ENCODE results near the gene TRPT1. TPM values are rescaled to one million over a fixed set of nuclear protein-coding genes. Genes with fewer than 3 reads are reported as not detected.
A peak's percentile ranks its signal among the peaks of the same experiment; 100 is the strongest.

TRPT1 gene
- total and polyA plus RNA-seq, 5 donors from 2014 or later: 14.6 to 37.0 (median 33.6) TPM

DNA sequence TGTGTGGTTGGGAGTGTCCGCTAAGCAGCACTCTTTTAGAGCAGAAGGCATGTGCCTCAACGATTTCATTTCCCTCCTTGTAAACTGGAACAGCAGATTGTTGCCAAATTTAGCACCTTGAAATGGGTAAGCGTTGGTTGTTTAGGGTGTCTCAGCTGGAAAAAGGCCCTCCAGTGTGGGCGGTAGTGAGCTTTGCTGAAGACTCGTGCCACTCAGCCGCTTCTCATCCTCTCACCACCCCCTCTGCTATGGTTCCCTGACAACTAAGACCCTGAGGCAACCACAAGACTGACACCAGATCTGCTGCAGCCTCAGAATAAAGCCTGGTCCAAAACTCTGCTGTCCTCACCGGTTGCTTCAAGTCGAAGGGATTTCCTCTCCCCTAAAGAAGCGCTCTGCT lies 29.4 kb downstream of the TRPT1 start:
- H3K36me3 Mint-ChIP-seq: peaks cover 41% of the 10 kb centered on the region
- H3K9me3 ChIP-seq (ENCODE audit: control insufficient read depth in 2 of 2, low read length in 2 of 2): no peaks in the 10 kb centered on the region

DNA sequence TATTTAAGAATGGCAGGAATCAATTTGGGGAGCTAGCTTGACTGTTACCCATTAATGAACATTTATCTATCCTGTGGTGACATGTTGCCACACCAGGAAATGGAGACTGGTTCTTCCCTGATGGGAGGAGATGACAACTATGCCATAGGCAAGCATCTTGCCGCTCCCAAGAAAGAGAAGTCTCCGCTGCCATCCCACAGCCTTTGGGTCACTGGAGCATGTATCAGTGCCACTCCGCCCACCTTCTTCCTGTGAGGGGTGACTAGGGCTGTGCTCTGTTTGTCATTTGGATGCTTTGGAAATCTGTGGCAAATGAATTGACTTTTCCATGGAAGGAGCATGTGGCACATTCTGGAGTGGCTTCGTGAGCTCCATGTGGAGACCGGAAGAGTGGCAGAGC lies 33.6 kb downstream of the TRPT1 start:
- H3K4me1 ChIP-seq (ENCODE audit: control insufficient read depth, insufficient read depth, low read length, poor library complexity, severe bottlenecking): peaks cover 18% of the 10 kb centered on the region
- Mint-ChIP-seq H3K4me3 (peak overlapping the region in 1 of 4 donors; percentile 38), H3K27ac (peak overlapping the region in 1 of 3 donors; percentile 75), H3K4me1 (peaks cover 0 to 35% (median 13%) of the 10 kb centered on the region in 4 donors), H3K27me3 (no peaks in the 10 kb centered on the region), H3K36me3 (peaks cover 28% of the 10 kb centered on the region), H3K9me3 (no peaks in the 10 kb centered on the region)
- no peaks in the 10 kb centered on the region for H3K27me3 ChIP-seq (ENCODE audit: control insufficient read depth, insufficient read depth, low read length)
- DNase-seq (no peak), ATAC-seq (ENCODE audit: low read depth in 2 of 2) (no peak)
- H3K9me3 ChIP-seq (ENCODE audit: control insufficient read depth in 2 of 2, low read length in 2 of 2): no peaks in the 10 kb centered on the region
- H3K4me3 ChIP-seq (ENCODE audit: low read depth, low read length): no peak overlapping the region
- peaks cover 56% of the 10 kb centered on the region for H3K36me3 ChIP-seq (ENCODE audit: control insufficient read depth, insufficient read depth, low read length)
- no peak overlapping the region for H3K27ac ChIP-seq (ENCODE audit: insufficient read depth, low read length, poor library complexity, severe bottlenecking)

More for the DNA sequence above, 29.4 kb downstream of the TRPT1 start:
- DNase-seq (no peak), ATAC-seq (ENCODE audit: low read depth in 2 of 2) (no peak)
- no peak overlapping the region for H3K4me3 ChIP-seq (ENCODE audit: low read depth, low read length)
- H3K27ac Mint-ChIP-seq: peak overlapping the region in 2 of 3 donors; percentile 36 to 44
- no peaks in the 10 kb centered on the region for H3K9me3 Mint-ChIP-seq
- no peak overlapping the region for H3K4me3 Mint-ChIP-seq
- H3K36me3 ChIP-seq (ENCODE audit: control insufficient read depth, insufficient read depth, low read length): peaks cover 83% of the 10 kb centered on the region
- H3K27me3 ChIP-seq (ENCODE audit: control insufficient read depth, insufficient read depth, low read length): no peaks in the 10 kb centered on the region
- no peaks in the 10 kb centered on the region for H3K27me3 Mint-ChIP-seq
- no peak overlapping the region for H3K27ac ChIP-seq (ENCODE audit: insufficient read depth, low read length, poor library complexity, severe bottlenecking)
- peaks cover 0 to 11% (median 8%) of the 10 kb centered on the region in 4 donors for H3K4me1 Mint-ChIP-seq
- H3K4me1 ChIP-seq (ENCODE audit: control insufficient read depth, insufficient read depth, low read length, poor library complexity, severe bottlenecking): no peaks in the 10 kb centered on the region

DNA sequence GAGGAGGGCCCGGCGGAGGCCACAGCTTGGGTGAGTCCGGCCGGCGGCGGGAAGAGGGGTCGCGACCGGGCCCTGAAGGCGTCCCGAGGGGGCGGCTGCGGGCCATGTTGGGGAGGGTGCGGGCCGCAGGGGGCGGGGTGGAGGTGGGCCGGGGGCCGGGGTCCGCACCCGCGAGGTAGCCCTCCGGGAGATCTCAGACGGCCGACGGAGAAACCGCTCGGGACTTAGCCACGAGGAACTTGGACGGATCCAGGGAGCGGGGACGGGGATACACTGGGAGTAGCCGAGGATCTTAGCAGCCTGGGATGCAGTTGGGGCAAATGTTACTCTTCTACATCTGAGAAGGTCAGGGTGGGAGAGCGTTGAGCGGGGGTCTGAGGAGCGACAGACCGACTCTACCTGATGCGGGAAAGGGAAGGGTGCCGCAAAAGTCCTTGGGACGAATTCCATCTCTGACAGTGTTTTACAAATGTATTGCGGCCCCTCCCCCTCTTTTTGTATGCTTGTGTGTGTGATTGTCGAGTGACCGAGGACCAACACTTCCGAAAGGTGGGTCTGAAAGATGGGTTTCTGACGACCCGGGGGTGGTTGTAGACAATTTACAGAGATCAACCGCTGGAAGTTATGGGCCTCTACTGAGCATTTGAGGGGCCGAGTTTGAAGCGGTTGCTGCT lies 39.4 kb downstream of the TRPT1 start:
- Histone ChIP-seq H3K4me1 (ENCODE audit: control insufficient read depth, insufficient read depth, low read length, poor library complexity, severe bottlenecking) (peaks cover 31% of the 10 kb centered on the region), H3K27me3 (ENCODE audit: control insufficient read depth, insufficient read depth, low read length) (no peaks in the 10 kb centered on the region), H3K4me3 (ENCODE audit: low read depth, low read length) (no peak overlapping the region), H3K27ac (ENCODE audit: insufficient read depth, low read length, poor library complexity, severe bottlenecking) (no peak overlapping the region), H3K9me3 (ENCODE audit: control insufficient read depth in 2 of 2, low read length in 2 of 2) (no peaks in the 10 kb centered on the region), H3K36me3 (ENCODE audit: control insufficient read depth, insufficient read depth, low read length) (peaks cover 6% of the 10 kb centered on the region)
- Mint-ChIP-seq H3K4me1 (peaks cover 0 to 50% (median 15%) of the 10 kb centered on the region in 4 donors), H3K9me3 (no peaks in the 10 kb centered on the region), H3K27me3 (no peaks in the 10 kb centered on the region), H3K27ac (peak overlapping the region in 1 of 3 donors; percentile 89), H3K36me3 (no peaks in the 10 kb centered on the region), H3K4me3 (no peak overlapping the region)
- DNase-seq: peak in 2 of 3 donors; percentile 35 to 79
- no peak for ATAC-seq (ENCODE audit: low read depth in 2 of 2)

DNA sequence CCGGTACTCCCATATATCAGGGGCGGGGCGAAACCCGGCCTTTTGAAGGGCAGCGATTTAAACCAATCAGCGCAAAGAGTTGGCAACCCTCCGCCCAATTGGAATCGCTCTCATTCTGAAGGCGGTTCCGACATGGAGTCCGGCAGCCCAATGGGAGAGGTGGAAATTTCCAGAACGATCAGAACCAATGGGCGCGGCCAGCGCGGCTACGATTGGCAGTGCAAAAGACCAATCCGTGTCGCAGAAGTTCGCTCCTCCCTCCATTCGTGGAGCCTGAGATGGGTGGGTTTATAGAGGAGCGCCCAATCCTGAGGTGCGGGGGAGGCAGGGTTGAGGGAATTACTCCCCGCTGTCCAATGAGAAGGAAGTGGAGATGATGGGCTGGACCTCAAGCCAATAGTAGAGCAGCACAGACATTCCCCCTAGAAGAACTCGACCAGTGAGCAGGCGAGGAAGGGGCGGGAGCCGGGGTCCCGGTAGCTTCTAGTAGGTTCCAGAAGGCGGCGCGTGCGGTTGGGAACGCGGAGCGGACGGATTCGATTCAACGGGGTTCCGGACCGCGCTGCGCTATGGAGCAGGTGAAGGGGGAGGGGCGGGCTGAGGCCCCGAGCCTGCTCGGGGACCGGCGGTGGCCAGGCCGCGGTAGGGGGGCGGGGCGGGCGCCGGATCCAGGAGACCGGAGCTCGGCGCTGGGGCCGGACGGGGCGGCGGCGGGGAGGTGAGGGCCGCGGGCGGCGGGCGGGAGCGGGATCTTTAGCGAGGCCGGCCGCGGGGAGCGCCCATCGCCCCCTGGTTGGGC lies 40.1 kb downstream of the TRPT1 start, which contains the start of gene STIP1:
Gene STIP1 (plus strand): TSS at position 479 of the 799 bp plus-strand sequence. CDS start 91 bp downstream, at position 570.
- Mint-ChIP-seq H3K4me3 (peak within 1 kb of the TSS; percentile 91 to 99 (median 96)), H3K4me1 (peaks cover 0 to 53% (median 16%) of the 10 kb centered on the region in 4 donors), H3K9me3 (no peaks in the 10 kb centered on the region), H3K27me3 (no peaks in the 10 kb centered on the region), H3K27ac (peak within 1 kb of the TSS; percentile 89 to 100 (median 98)), H3K36me3 (no peaks in the 10 kb centered on the region)
- DNase-seq (peak; percentile 98 to 100 (median 99)), ATAC-seq (ENCODE audit: low read depth in 2 of 2) (peak; percentile 87 to 91)
- peak within 1 kb of the TSS; percentile 66 for H3K4me3 ChIP-seq (ENCODE audit: low read depth, low read length)
- H3K27ac ChIP-seq (ENCODE audit: insufficient read depth, low read length, poor library complexity, severe bottlenecking): peak within 1 kb of the TSS; percentile 79
- H3K4me1 ChIP-seq (ENCODE audit: control insufficient read depth, insufficient read depth, low read length, poor library complexity, severe bottlenecking): peaks cover 37% of the 10 kb centered on the region
- H3K27me3 ChIP-seq (ENCODE audit: control insufficient read depth, insufficient read depth, low read length): no peaks in the 10 kb centered on the region
- peaks cover 6% of the 10 kb centered on the region for H3K36me3 ChIP-seq (ENCODE audit: control insufficient read depth, insufficient read depth, low read length)
- no peaks in the 10 kb centered on the region for H3K9me3 ChIP-seq (ENCODE audit: control insufficient read depth in 2 of 2, low read length in 2 of 2)

DNA sequence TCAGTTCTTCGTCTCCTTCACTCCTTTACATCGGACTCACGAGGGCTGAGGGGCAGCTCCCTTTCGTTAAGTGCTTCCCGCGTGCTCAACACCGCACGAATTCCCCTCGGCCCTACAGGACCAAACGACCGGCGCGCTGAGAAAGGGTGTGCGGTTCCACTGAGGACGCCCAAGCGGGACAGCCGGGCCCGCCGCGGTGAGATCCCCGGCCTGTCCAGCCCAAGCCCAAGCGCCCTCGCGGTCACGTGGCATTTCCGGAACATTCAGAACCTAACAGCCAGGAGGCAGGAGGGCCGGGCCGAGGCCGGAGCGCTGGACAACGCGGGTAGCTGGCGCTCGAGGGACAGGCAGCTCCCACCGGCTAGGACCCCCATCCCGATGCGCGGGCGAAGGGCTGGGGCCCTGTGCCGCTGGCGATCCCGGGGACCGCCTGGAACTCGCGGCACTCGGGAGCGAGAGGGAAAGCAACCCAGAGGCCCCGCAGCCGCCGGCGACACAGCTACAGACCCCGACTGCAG lies 40.8 kb downstream of the TRPT1 start:
- Histone ChIP-seq H3K27ac (ENCODE audit: insufficient read depth, low read length, poor library complexity, severe bottlenecking) (peak overlapping the region; percentile 79), H3K9me3 (ENCODE audit: control insufficient read depth in 2 of 2, low read length in 2 of 2) (no peaks in the 10 kb centered on the region), H3K36me3 (ENCODE audit: control insufficient read depth, insufficient read depth, low read length) (peaks cover 6% of the 10 kb centered on the region), H3K4me3 (ENCODE audit: low read depth, low read length) (peak overlapping the region; percentile 66), H3K4me1 (ENCODE audit: control insufficient read depth, insufficient read depth, low read length, poor library complexity, severe bottlenecking) (peaks cover 37% of the 10 kb centered on the region), H3K27me3 (ENCODE audit: control insufficient read depth, insufficient read depth, low read length) (no peaks in the 10 kb centered on the region)
- Mint-ChIP-seq H3K9me3 (no peaks in the 10 kb centered on the region), H3K27me3 (no peaks in the 10 kb centered on the region), H3K27ac (peak overlapping the region; percentile 89 to 100 (median 98)), H3K4me3 (peak overlapping the region; percentile 91 to 99 (median 96)), H3K36me3 (no peaks in the 10 kb centered on the region), H3K4me1 (peaks cover 0 to 49% (median 13%) of the 10 kb centered on the region in 4 donors)
- DNase-seq (no peak), ATAC-seq (ENCODE audit: low read depth in 2 of 2) (no peak)

DNA sequence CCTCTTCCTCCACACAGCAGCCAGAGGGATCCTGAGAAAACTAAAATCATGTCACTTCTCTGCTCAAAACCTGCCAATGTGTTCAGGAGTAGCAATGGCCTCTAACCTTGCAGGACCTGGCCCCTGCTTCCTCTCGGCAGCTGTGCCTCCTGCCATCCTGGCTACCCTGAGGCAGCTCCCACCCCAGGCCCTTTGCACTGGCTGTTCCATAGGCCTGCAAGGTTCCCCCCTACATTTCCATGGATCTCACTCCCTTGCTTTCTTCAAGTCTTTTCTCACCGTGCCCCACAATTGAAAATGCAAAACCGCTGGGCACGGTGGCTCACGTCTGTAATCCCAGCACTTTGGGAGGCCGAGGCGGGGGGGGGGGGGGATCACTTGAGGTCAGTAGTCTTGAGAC lies 42.1 kb downstream of the TRPT1 start:
- no peak overlapping the region for H3K4me3 ChIP-seq (ENCODE audit: low read depth, low read length)
- peaks cover 0 to 42% (median 12%) of the 10 kb centered on the region in 4 donors for H3K4me1 Mint-ChIP-seq
- H3K4me3 Mint-ChIP-seq: peak overlapping the region; percentile 58 to 91 (median 70)
- no peak for DNase-seq
- H3K9me3 Mint-ChIP-seq: no peaks in the 10 kb centered on the region
- H3K27me3 ChIP-seq (ENCODE audit: control insufficient read depth, insufficient read depth, low read length): no peaks in the 10 kb centered on the region
- no peaks in the 10 kb centered on the region for H3K36me3 Mint-ChIP-seq
- H3K27ac Mint-ChIP-seq: peak overlapping the region in 1 of 3 donors; percentile 67
- H3K27me3 Mint-ChIP-seq: no peaks in the 10 kb centered on the region
- H3K4me1 ChIP-seq (ENCODE audit: control insufficient read depth, insufficient read depth, low read length, poor library complexity, severe bottlenecking): peaks cover 28% of the 10 kb centered on the region
- ATAC-seq (ENCODE audit: low read depth in 2 of 2): no peak
- H3K9me3 ChIP-seq (ENCODE audit: control insufficient read depth in 2 of 2, low read length in 2 of 2): no peaks in the 10 kb centered on the region
- H3K36me3 ChIP-seq (ENCODE audit: control insufficient read depth, insufficient read depth, low read length): peaks cover 6% of the 10 kb centered on the region
- no peak overlapping the region for H3K27ac ChIP-seq (ENCODE audit: insufficient read depth, low read length, poor library complexity, severe bottlenecking)

DNA sequence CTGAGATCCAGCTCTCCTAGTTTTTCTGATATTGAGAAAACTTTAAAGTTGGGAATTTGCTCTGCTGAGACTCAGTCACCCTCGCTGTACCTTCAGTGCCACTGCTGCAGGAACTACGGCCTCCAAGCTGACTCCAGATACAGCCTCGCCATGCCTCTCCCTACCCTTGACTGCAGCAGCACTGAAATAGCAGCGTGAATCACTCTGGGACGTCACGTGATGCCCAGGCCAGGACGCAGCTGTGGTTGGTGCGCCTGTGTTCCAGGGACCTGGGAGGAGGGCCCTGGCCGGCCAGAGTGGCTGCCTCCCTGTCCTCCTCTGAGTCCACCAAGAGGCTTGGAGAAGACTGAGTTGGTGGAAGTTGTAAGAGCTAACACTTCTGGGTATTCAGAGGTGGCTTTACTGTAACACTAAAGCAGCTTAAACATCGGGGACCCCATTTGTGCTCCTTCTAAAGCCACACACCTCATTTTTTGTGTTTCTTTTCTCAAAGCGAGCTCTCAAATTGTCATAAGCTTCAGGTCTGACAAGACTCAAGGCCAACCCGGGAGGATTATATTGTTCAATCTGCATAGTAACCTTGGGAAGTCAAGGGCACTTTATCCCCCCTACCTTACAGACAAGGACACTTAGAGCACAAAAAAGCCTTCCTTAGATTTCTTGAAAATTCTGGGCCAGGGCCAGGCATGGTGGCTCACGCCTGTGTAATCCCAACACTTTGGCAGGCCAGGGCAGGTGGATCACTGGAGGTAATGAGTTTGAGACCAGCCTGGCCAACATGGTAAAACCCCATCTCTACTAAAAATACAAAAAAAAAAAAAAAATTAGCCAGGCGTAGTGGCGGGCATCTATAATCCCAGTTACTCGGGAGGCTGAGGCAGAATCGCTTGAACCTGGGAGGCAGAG lies 44.2 kb downstream of the TRPT1 start:
- Histone ChIP-seq H3K4me1 (ENCODE audit: control insufficient read depth, insufficient read depth, low read length, poor library complexity, severe bottlenecking) (peaks cover 22% of the 10 kb centered on the region), H3K4me3 (ENCODE audit: low read depth, low read length) (no peak overlapping the region), H3K36me3 (ENCODE audit: control insufficient read depth, insufficient read depth, low read length) (no peaks in the 10 kb centered on the region), H3K27ac (ENCODE audit: insufficient read depth, low read length, poor library complexity, severe bottlenecking) (no peak overlapping the region), H3K27me3 (ENCODE audit: control insufficient read depth, insufficient read depth, low read length) (no peaks in the 10 kb centered on the region), H3K9me3 (ENCODE audit: control insufficient read depth in 2 of 2, low read length in 2 of 2) (no peaks in the 10 kb centered on the region)
- no peaks in the 10 kb centered on the region for H3K27me3 Mint-ChIP-seq
- peak overlapping the region in 2 of 4 donors; percentile 39 to 52 for H3K4me3 Mint-ChIP-seq
- ATAC-seq (ENCODE audit: low read depth in 2 of 2): no peak
- H3K36me3 Mint-ChIP-seq: no peaks in the 10 kb centered on the region
- peaks cover 0 to 49% (median 14%) of the 10 kb centered on the region in 4 donors for H3K4me1 Mint-ChIP-seq
- DNase-seq: peak in 2 of 3 donors; percentile 12 to 59
- H3K9me3 Mint-ChIP-seq: peaks cover 0 to 1% (median 0%) of the 10 kb centered on the region in 7 donors
- H3K27ac Mint-ChIP-seq: peak overlapping the region in 1 of 3 donors; percentile 42

All from CD4-positive, CD25-positive, alpha-beta regulatory T cell (primary cell).